ENCODE measurements around the gene CADM4.

GRCh38 chr19:43599635-43600295, 39.9 kb downstream of the CADM4 start:
- TF ChIP-seq CTCF (IDR thresholded peaks at IDR 0.05) (peak in 2 of 5 experiments; percentile 5 to 14), POLR2A (IDR thresholded peaks at IDR 0.05) (no peak)

Data from tibial nerve (tissue), 3 donors.